Caco-2 (cell line): ENCODE data around the gene VKORC1. TPM values are rescaled to one million over a fixed set of nuclear protein-coding genes. Genes with fewer than 3 reads are reported as not detected.

Experiments
- BruUV-seq: library from RNA; stranded (reverse); fragments of 400-500 nt; replicated peaks from 2 replicates; lab custom pipeline; 2021; lab: Mats Ljungman, UMichigan
- CTCF ChIA-PET: fragments of 300-600 bp; sonication (Branson Sonifier 250); formaldehyde crosslinking; loops from one replicate; lab custom pipeline; 2022; ENCODE audit warnings: antibody characterized with exemption; lab: Charles Lee
- POLR2A ChIA-PET: fragments of 300-600 bp; sonication (Branson Sonifier 250); formaldehyde crosslinking; loops from one replicate; lab custom pipeline; 2022; ENCODE audit warnings: antibody characterized with exemption; lab: Charles Lee
- DNase-seq, 2 experiments: peaks; one replicate each; pipeline versions ENCODE4 v3.0.0 to v3.0.0-alpha.2; 2020 to 2022
- H3K27me3 ChIP-seq: replicated peaks from 2 replicates; pipeline ENCODE4 v1.6.0; 2011; ENCODE audit warnings: low read length; ENCODE audit not compliant: control insufficient read depth, insufficient read depth
- H3K36me3 ChIP-seq: 2 replicates; pipeline ENCODE4 v1.5.1; 2011; ENCODE audit warnings: low read length; ENCODE audit not compliant: control insufficient read depth, insufficient read depth
- H3K4me1 ChIP-seq: fragments of 250-450 bp; sonication (Bioruptor Pico); 2 replicates; pipeline ENCODE4 v1.5.1; 2020; ENCODE audit warnings: mild to moderate bottlenecking
- H3K4me3 ChIP-seq: 2 replicates; pipeline ENCODE4 v1.5.1; 2011; ENCODE audit warnings: low read depth, mild to moderate bottlenecking, control low read depth, low read length
- H3K9me3 ChIP-seq: fragments of 250-450 bp; sonication (Bioruptor Pico); 2 replicates; pipeline ENCODE4 v1.5.1; 2020; ENCODE audit warnings: mild to moderate bottlenecking, moderate library complexity
- H3K27ac Mint-ChIP-seq: one replicate; pipeline ENCODE4 v1.8.0; 2022; ENCODE audit warnings: mixed read lengths; ENCODE audit not compliant: unreplicated experiment
- H3K27me3 Mint-ChIP-seq: one replicate; pipeline ENCODE4 v1.8.0; 2022; ENCODE audit warnings: mixed read lengths; ENCODE audit not compliant: insufficient read depth, unreplicated experiment
- H3K36me3 Mint-ChIP-seq: one replicate; pipeline ENCODE4 v1.8.0; 2022; ENCODE audit warnings: mild to moderate bottlenecking, mixed read lengths; ENCODE audit not compliant: insufficient read depth, unreplicated experiment
- H3K4me1 Mint-ChIP-seq: one replicate; pipeline ENCODE4 v1.8.0; 2022; ENCODE audit warnings: low read depth, mixed read lengths; ENCODE audit not compliant: unreplicated experiment
- H3K4me3 Mint-ChIP-seq: one replicate; pipeline ENCODE4 v1.8.0; 2022; ENCODE audit warnings: mild to moderate bottlenecking, moderate library complexity, mixed read lengths; ENCODE audit not compliant: unreplicated experiment
- H3K9me3 Mint-ChIP-seq: one replicate; pipeline ENCODE4 v1.8.0; 2022; ENCODE audit warnings: mixed read lengths; ENCODE audit not compliant: unreplicated experiment
- intact Hi-C: fragments of 100-400 bp; cut with micrococcal nuclease; formaldehyde crosslinking; loops from one replicate; pipeline ENCODE4 v1.10.0; 2022; ENCODE audit not compliant: unreplicated experiment
- total RNA-seq: library from RNA; stranded (reverse); gene quantifications from 2 replicates; pipeline ENCODE4 v1.2.3, GENCODE V29; 2022
- TF ChIP-seq, protein P1 (sequence below), 2 experiments: fragments of 200-600 bp in 1 of 2; IDR thresholded peaks; 1 replicate in 1 of 2; 2 replicates in 1 of 2; pipeline versions ENCODE4 v1.5.1 to v1.8.0; 2011 to 2022; ENCODE audit warnings: antibody characterized with exemption in 1 of 2, control low read depth in 1 of 2, inconsistent platforms in 1 of 2, low read depth in 1 of 2, low read length in 1 of 2, mild to moderate bottlenecking in 1 of 2, moderate library complexity in 1 of 2; ENCODE audit not compliant: insufficient read depth in 1 of 2, severe bottlenecking in 1 of 2, unreplicated experiment in 1 of 2

Gene VKORC1
- total RNA-seq, 1 experiment from 2014 or later = 61.3 TPM

- no peak for DNase-seq
- Histone ChIP-seq H3K27me3 (no peaks in the 10 kb centered on the region), H3K4me1 (peaks cover 37% of the 10 kb centered on the region), H3K9me3 (no peaks in the 10 kb centered on the region), H3K4me3 (no peak overlapping the region), H3K36me3 (peaks cover 6% of the 10 kb centered on the region)
- BruUV-seq = no TSS peak
- CTCF ChIA-PET = interaction anchor here (1.1 to 2.8 kb wide), 2 partner anchors 13 to 14 kb away, joined by 3 to 30 read pairs; no protein-coding TSS in a partner anchor
- H3K36me3 Mint-ChIP-seq = peaks cover 45% of the 10 kb centered on the region
- no peak overlapping the region for H3K4me3 Mint-ChIP-seq
- POLR2A ChIA-PET = interaction anchor here (3.2 to 3.9 kb wide), 2 partner anchors 11 to 13 kb away, joined by 20 to 24 read pairs; partner anchors contain the start of gene KAT8
- no peaks in the 10 kb centered on the region for H3K9me3 Mint-ChIP-seq
- H3K27ac Mint-ChIP-seq = peak overlapping the region; percentile 75
- H3K27me3 Mint-ChIP-seq = no peaks in the 10 kb centered on the region
- intact Hi-C loops = no loop called here
- H3K4me1 Mint-ChIP-seq = peaks cover 32% of the 10 kb centered on the region
- TF ChIP-seq, protein P1, sequence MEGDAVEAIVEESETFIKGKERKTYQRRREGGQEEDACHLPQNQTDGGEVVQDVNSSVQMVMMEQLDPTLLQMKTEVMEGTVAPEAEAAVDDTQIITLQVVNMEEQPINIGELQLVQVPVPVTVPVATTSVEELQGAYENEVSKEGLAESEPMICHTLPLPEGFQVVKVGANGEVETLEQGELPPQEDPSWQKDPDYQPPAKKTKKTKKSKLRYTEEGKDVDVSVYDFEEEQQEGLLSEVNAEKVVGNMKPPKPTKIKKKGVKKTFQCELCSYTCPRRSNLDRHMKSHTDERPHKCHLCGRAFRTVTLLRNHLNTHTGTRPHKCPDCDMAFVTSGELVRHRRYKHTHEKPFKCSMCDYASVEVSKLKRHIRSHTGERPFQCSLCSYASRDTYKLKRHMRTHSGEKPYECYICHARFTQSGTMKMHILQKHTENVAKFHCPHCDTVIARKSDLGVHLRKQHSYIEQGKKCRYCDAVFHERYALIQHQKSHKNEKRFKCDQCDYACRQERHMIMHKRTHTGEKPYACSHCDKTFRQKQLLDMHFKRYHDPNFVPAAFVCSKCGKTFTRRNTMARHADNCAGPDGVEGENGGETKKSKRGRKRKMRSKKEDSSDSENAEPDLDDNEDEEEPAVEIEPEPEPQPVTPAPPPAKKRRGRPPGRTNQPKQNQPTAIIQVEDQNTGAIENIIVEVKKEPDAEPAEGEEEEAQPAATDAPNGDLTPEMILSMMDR (IDR thresholded peaks at IDR 0.05; ENCODE audit: insufficient read depth in 1 of 2, low read depth in 1 of 2, low read length in 1 of 2, severe bottlenecking in 1 of 2, unreplicated experiment in 1 of 2) = no peak
Observed at GRCh38 chr16:31128711-31129567, 34.3 kb upstream of the VKORC1 start.

DNA sequence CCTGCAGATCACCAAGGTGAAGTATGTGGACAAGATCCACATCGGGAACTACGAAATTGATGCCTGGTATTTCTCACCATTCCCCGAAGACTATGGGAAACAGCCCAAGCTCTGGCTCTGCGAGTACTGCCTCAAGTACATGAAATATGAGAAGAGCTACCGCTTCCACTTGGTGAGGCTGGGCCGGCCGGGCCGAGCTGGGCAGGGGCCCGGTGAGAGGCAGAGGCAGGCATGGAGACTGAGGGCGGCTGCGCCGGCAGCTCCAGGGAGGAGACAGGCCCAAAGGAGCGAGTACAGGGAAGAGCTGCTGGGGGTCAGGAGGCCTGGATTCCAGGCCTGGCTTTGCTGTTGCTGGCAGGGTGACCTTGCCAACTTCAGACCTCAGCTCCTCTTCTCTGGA is 32.6 kb upstream of the VKORC1 start:
- Histone ChIP-seq H3K9me3 (no peaks in the 10 kb centered on the region), H3K27me3 (no peaks in the 10 kb centered on the region), H3K4me3 (no peak overlapping the region), H3K36me3 (0 out of 2 replicates have a peak, but pooled peaks cover 2% of the 10 kb centered on the region), H3K4me1 (peaks cover 20% of the 10 kb centered on the region)
- TF ChIP-seq, protein P1 (IDR thresholded peaks at IDR 0.05; ENCODE audit: insufficient read depth in 1 of 2, low read depth in 1 of 2, low read length in 1 of 2, severe bottlenecking in 1 of 2, unreplicated experiment in 1 of 2) = no peak
- Mint-ChIP-seq H3K27me3 (no peaks in the 10 kb centered on the region), H3K27ac (no peak overlapping the region), H3K4me3 (no peak overlapping the region), H3K36me3 (peaks cover 32% of the 10 kb centered on the region), H3K9me3 (no peaks in the 10 kb centered on the region), H3K4me1 (peaks cover 15% of the 10 kb centered on the region)
- no TSS peak for BruUV-seq
- CTCF ChIA-PET = interaction anchor here (1.1 kb wide), 1 partner anchor 10 kb away, joined by 4 read pairs; the partner anchor contains the start of gene KAT8
- POLR2A ChIA-PET = interaction anchor here (3.9 kb wide), 1 partner anchor 10 kb away, joined by 24 read pairs; the partner anchor contains the start of gene KAT8
- intact Hi-C loops = no loop called here
- DNase-seq = no peak

DNA sequence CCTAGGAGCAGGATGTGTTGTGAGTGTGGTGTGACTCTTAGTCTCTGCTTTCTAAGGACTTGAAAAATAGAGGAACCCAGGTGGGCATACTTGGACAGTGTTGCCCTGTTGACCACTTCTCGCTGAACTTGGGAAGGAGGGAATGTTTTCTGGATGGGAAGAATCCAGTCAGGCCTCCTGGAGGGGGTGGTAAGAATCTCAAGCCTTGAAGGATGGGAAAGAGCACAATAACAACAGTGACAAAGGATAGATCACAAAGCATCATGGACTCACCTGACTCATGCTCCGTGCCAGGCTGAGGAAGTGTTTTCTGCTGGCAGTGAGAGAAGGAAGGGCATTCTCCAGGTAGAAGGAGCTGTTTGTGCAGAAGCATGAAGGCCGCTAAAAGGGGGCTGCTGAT is 31.2 kb upstream of the VKORC1 start:
- H3K27ac Mint-ChIP-seq = no peak overlapping the region
- CTCF ChIA-PET = interaction anchor here (1.1 to 1.9 kb wide), 2 partner anchors 8 to 16 kb away, joined by 4 to 11 read pairs; partner anchors contain the start of gene KAT8

More for the DNA sequence above, 31.2 kb upstream of the VKORC1 start:
- H3K4me1 ChIP-seq = peaks cover 7% of the 10 kb centered on the region
- POLR2A ChIA-PET = interaction anchor here (3.9 kb wide), 1 partner anchor 8 kb away, joined by 24 read pairs; the partner anchor contains the start of gene KAT8
- H3K27me3 Mint-ChIP-seq = no peaks in the 10 kb centered on the region
- no peak overlapping the region for H3K4me3 ChIP-seq
- peaks cover 32% of the 10 kb centered on the region for H3K36me3 Mint-ChIP-seq
- no TSS peak for BruUV-seq
- no peak overlapping the region for H3K4me3 Mint-ChIP-seq
- peaks cover 7% of the 10 kb centered on the region for H3K4me1 Mint-ChIP-seq
- TF ChIP-seq, protein P1 (IDR thresholded peaks at IDR 0.05; ENCODE audit: insufficient read depth in 1 of 2, low read depth in 1 of 2, low read length in 1 of 2, severe bottlenecking in 1 of 2, unreplicated experiment in 1 of 2) = no peak
- intact Hi-C loops = no loop called here
- H3K36me3 ChIP-seq = no peaks in the 10 kb centered on the region
- no peak for DNase-seq
- no peaks in the 10 kb centered on the region for H3K27me3 ChIP-seq
- H3K9me3 Mint-ChIP-seq = no peaks in the 10 kb centered on the region
- H3K9me3 ChIP-seq = no peaks in the 10 kb centered on the region
